Measurements from ENCODE around the gene MED31.
"Not testable (repeated sequence)": the region's sequence is repeated elsewhere in the genome, so short reads cannot be mapped to it uniquely, and the experiment has no call there.

MED31 gene

GRCh38 chr17:6676802-6677157 lies 25.4 kb upstream of the MED31 start:
- no peak for DNase-seq

- no peak for DNase-seq
Measured at GRCh38 chr17:6675201-6675825, 23.9 kb upstream of the MED31 start.

DNA sequence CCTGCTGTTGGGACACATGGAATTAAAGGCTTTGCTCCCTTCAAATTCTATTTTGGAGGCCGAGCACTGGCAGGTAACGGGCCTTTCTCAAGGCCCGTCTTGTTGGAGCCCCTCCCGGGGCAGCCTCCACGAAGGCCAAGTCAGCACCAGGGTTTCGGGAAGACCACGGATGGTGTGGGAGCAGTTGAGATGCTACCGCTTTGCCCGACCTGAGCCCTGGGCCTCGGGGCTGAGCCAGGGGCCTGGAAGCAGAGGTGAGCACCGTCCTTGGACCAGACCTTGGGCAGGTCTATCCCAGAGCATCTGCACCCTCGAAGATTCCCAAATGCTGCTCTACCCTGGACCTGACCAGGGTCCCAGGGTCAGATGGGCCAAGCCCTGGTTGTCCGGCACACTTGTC lies 23.2 kb upstream of the MED31 start:
- DNase-seq: no peak

DNA sequence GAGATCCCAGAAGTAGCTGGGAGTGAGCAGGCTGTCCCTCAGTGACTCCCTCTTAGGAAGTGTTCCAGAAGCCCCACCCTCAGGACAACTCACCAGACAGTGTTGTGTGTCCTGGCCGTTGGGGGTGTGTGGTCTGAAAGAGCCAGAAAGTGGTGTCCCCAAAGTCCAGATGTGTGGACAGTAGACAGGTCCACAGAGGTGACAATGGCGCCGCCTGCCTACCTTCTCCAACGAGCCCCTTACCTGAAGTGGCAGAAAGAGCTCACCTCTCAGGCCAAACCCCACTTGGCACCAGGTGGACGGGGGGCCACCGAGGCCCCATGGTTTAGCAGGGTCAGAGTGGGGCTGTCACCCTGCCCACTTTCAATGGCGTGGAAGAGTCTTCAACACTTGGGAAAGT lies 20.0 kb upstream of the MED31 start:
- no peak for DNase-seq

DNA sequence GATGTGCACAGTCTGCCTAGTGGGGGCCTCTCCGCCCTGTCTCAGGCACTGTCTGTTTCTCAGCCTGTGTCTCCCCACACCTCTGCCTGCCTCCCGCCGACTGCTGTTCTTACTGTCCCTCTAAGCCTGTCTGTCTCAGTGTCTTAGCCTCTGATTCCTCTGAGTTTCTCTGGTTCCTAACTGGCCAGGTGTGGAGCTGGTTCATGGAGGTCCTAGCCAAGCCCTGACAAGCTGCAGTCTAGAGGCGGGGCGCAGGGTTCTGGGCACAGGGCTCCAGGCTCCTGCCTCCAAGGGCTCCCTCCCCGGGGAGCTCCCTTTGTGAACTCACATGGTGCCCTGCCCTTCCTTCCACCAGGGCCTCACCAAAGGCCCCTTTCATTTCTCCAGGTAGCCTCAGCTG lies 19.6 kb upstream of the MED31 start:
- DNase-seq: no peak

DNA sequence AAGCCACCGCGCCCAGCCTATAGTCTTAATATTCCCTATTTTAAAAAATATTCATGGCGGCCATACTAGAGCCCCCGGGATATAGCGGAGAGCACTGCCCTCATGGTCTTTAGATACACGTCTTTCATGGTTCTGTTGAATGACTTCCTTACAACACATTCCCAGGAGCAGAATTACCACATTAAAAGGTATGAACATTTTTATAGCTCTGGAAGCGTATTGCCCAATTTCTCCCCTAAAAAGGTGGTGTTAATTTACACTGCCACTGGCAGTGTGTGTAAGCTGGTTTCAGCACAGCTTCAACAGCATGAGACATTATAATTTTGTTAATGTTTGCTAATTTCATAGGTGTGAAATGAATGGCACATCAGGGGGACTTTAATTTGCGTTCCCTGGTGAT lies 19.2 kb upstream of the MED31 start:
- DNase-seq: no peak

- no peak for DNase-seq
Measured at GRCh38 chr17:6669479-6670212, 18.2 kb upstream of the MED31 start.

GRCh38 chr17:6668727-6669425 lies 17.5 kb upstream of the MED31 start:
- no peak for DNase-seq

GRCh38 chr17:6668219-6668618 lies 16.8 kb upstream of the MED31 start:
- no peak for DNase-seq

GRCh38 chr17:6667516-6667915 lies 16.1 kb upstream of the MED31 start:
- no peak for DNase-seq

DNA sequence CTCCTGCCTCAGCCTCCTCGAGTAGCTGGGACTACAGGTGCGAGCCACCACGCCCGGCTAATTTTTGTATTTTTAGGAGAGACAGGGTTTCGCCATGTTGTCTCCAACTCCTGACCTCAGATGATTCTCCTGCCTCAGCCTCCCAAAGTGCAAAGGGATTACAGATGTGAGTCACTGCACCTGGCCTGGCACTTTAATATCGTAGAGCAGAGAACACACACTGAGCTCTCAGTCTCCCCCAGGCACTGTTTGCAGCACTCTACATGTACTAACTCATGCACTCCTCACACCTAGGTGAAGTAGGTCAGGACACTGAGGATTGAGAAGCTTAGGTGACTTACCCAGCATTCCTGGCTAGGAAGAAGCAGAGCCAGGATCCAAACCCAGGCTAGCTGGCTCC lies 15.2 kb upstream of the MED31 start:
- DNase-seq: no peak

- peak; percentile 16 to 71 for DNase-seq
Measured at GRCh38 chr17:6666077-6666521, 14.7 kb upstream of the MED31 start.

DNA sequence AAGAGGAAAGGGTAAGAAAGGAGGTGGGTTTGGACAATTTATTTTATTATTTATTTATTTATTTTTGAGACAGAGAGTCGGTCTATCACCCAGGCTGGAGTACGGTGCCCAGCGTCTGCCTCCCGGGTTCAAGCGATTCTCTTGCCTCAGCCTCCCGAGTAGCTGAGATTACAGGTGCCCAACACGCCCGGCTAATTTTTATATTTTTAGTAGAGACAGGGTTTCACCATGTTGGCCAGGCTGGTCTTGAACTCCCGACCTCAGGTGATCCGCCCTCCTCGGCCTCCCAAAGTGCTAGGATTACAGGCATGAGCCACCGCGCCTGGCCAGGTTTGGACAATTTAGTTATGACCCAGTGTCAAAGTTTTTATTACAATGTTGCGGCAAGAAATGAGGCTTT lies 11.8 kb upstream of the MED31 start:
- not testable (repeated sequence) for DNase-seq

- no peak for DNase-seq
Measured at GRCh38 chr17:6661464-6661848, 10.1 kb upstream of the MED31 start.

- no peak for DNase-seq
Measured at GRCh38 chr17:6660805-6661463, 9.5 kb upstream of the MED31 start.

- DNase-seq: no peak
Measured at GRCh38 chr17:6660101-6660500, 8.7 kb upstream of the MED31 start.

GRCh38 chr17:6658411-6658810 lies 7.0 kb upstream of the MED31 start:
- not testable (repeated sequence) for DNase-seq

- no peak for DNase-seq
Measured at GRCh38 chr17:6657633-6658287, 6.4 kb upstream of the MED31 start.

DNA sequence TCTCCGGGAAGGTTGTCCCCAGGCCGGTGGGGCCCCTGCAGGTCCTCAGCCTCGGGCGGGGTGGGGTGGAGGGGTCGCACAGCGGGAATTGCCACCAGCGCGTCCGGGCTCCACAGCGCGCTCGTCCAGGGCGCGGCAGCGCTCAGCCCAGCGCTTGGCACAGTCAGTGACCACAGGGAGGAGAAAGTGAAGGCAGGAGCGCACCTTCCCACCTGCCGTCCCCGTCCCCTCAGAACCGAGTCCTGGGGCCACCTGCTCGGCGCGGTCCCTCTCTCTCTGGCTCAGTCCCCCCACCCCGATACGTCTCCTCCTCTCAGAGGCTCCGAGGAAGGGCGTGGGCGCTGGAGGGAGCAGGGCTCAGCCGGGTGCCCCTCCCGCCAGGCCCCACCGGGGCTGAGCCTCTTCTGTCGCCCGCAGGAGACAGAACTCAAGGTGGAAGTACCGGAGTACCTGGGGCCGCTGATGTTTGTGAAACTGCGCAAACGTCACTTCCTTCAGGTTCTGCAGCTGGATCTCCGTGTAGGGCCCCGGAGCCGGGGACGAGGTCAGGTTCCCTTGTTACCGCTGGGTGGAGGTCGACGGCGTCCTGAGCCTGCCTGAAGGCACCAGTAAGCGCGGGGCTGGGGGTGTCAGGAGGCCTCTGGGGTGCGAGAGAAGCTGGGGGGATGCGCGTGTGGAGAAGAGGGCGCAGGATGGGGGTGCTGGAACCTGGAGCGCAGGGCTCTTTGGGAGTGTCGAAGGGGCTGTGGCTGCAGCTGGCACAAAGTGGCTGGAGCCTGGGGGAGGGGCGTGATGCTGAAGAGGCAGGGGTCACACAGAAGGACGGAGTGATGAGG lies 5.6 kb upstream of the MED31 start:
- not testable (repeated sequence) for DNase-seq

GRCh38 chr17:6655732-6656361 lies 4.4 kb upstream of the MED31 start:
- DNase-seq: not testable (repeated sequence)

GRCh38 chr17:6654841-6655731 lies 3.7 kb upstream of the MED31 start:
- DNase-seq: no peak
